Stimulated activated CD8-positive, alpha-beta memory T cell treated with anti-CD3 and anti-CD28 coated beads, Interleukin-15, amount 100 ng/mL, for 24 hours (primary cell): ENCODE results near the gene PRR15.
"Not testable (repeated sequence)": the region's sequence is repeated elsewhere in the genome, so short reads cannot be mapped to it uniquely, and the experiment has no call there.

Experiments
- DNase-seq: peaks from one replicate; pipeline ENCODE4 v3.0.0-alpha.2; 2020; ENCODE audit warnings: low read depth

The PRR15 gene, protein sequence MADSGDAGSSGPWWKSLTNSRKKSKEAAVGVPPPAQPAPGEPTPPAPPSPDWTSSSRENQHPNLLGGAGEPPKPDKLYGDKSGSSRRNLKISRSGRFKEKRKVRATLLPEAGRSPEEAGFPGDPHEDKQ

DNA sequence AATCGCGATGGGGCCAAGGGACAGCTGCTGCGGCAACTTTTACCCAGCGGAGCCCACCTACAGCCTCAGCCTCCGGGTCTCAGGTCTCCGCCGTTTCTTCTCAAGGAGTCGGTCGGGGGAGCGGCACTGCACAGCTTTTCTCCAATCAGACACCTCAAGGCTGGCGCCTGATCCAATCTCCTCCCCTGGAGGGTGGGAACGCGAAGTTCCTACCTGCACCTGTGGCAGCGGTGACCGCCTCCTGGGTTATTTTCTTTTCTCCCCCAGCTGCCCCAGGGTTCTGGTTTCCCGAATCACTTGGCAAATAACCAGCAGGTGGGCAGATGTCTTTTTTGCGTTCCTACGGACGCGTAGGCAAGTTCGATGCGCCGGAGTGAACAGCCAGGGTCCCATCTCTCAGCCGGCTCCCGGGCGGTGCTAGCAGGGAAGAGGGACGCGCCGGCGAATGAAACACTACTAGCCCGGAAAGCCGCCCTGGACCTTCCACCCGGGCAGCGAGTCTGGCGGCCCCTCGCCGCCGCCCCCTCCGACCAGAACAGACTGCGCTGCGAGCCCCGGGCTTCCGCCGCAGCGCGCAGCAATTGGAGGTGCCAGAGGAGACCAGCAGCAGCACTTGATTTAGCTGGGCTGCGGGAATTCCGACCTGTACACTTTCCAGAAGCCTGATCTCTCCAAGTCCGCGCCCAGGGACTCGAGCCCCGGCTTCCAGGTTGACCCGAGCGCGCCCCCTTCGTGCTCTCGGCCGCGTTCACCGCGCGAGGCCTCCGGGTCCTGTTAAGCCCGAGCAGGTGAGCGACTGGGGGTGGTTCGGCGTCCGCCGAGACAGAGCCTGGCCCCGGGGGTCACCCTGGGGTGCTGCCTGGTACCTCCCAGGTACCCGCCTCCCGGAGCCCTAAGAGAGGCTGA, at the start of gene PRR15:
Gene PRR15, plus strand, starts transcription at position 246 of the 906 bp plus-strand sequence. CDS start 2,495 bp downstream, outside the sequence.
- DNase-seq = no peak

DNA sequence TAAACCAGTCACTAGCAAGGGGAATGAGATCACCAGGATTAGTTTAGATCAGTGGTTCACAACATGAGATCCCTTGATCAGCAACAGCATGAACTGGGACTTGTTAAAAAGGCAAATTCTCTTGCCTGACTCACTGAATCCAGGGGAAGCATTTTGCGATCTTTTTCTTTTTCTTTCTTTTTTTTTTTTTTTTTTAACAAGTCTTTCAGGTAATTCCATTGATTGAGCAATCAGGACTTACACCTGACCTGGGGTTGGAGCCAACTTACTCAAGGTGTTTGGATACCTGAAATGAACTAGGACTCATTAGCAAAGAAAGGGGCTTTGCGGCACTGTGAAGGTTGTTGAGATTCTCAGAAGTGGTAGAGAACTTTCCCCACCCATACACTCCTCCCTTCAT, 47.1 kb upstream of the PRR15 start:
- no peak for DNase-seq

DNA sequence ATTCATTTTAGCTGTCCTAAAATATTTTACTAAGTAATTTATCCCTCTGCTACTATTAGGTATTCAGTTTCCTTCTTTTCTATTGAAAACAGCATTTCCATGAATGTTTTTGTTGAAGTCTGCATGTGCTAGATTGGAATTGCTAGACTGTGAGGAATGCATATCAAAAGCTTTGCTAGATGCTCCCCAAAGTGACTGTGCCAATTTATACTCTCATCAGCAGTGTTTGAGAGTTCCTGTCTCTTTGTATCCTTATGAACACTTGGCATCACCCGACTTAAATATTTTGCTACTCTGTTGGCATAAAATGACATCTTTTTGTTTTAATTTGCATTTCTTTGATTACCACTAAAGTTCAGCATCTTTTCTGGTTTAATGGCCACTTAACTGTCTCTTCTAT, 45.0 kb upstream of the PRR15 start:
- no peak for DNase-seq

DNA sequence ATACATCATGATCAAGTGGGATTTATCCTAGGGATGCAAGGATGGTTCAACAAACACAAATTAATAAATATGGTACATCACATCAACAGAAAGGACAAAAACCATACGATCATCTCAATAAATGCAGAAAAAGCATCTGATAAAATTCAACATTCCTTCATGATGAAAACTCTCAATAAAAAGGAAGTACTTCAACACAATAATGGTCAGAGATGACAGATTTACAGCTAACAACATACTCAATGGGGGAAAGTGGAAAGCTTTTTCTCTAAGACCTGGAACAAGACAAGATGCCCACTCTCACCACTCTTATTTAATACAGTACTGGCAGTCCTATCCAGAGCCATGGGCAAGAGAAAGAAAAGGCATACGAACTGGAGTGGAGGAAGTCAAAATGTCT, 39.9 kb upstream of the PRR15 start:
- no peak for DNase-seq

DNA sequence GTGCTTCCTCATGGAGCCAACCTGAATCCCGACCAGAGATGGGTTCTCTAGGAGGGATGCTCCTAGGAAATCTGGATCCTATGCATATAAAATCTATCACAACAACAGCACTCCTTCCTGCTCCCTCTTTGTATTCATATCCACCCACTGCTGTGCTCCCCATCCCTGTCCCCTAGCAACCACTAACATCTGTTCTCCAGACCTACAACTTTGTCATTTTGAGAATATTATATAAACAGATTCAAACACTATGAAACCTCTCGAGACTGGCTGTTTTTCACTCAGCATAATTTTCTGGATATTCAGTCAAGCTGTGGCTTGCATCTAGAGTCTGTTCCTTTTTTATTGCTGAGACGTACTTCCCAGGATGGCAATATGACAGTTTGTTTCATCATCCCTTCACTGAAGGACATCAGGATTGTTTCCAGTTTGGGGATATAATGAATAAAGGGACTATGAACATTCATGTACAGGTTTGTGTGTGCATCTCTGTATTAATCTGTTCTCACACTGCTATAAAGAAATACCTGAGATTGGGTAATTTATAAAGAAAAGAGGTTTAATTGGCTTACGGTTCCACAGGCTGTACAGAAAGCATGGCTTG, 36.0 kb upstream of the PRR15 start:
- DNase-seq = no peak

DNA sequence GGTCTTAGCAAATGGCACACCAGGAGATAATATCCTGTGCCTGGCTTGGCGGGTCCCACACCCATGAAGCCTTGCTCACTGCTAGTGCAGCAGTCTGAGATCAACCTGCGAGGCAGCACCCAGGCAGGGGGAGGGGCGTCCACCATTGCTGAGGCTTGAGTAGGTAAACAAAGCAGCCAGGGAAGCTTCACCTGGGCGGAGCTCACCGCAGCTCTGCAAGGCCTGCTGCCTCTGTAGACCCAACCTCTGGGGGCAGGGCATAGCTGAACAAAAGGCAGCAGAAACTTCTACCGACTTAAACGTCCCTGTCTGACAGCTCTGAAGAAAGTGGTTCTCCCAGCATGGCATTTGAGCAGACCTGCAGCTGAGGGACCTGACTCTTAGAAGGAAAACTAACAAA, 35.1 kb upstream of the PRR15 start:
- not testable (repeated sequence) for DNase-seq

DNA sequence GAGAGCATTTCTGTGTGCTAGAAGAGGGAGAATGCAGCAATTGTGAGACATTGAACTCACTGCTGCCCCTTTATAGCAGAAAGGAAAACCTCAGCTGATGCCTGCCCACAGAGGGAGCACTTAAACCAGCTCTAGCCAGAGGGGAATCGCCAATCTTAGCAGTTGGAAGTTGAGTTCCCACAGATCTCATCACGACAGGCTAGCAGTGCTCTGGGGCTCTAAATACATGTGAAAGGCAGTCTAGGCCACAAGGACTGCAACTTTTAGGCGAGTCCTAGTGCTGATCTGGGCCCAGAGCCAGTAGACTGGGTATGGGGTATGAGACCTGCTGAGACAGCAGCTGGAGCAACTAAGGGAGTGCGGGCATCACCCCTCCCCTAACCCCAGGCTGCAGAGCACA, 25.2 kb upstream of the PRR15 start:
- DNase-seq = no peak

DNA sequence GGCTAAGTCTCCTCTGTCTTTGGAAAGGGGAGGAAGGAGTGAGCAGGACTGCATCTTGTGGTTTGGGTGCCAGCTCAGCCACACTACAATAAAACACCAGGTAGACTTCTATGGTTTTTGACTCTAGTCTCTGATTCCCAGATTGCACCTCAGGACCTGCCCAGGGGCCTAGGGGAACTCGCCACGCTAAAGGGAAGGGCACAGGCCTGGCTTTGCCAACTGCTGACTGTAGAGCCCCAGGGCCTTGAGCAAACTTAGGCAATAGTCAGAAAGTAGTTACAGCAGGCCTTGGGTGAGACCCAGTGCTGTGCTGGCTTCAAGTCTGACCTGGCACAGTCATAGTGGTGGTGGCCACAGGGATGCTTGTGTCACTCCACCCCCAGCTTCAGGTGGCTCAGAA, 24.2 kb upstream of the PRR15 start:
- DNase-seq = no peak

DNA sequence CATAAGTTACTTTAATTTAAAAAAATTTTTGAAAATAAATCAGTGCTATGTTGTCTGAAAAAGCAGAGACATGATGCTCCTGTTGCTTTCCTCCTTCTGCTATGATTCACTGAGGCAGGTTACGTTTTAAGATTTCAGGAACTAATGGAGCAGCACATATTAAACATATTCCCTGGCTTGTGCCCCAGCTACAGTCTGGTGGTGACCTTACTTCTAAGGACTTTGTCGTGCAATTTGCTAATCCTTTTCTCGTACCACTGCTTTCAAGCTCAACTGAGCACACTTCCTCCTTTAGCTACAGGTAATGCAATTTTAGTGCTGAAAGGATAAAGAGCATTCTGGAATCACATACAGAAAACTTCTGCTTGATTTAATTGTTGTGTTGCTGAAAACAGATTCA, 16.2 kb upstream of the PRR15 start:
- DNase-seq = no peak

DNA sequence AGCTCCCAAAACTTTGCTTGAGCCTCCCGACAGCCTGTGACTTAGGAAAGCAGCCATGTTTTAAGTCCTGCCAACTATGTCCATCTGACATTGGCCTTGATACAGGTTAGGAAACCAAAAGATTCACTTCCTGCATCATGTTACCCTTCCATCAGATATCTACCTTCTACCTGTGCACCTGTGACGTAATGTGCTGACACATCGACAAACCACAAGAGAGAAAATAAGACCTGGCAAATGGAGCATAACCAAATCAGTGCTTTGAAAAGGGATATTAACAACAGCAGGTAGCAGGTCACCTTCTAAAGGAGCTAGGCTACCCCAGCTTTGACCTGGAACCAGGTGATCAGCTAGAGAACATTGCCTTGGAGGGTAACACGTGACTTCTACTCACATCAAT, 14.8 kb upstream of the PRR15 start:
- no peak for DNase-seq

DNA sequence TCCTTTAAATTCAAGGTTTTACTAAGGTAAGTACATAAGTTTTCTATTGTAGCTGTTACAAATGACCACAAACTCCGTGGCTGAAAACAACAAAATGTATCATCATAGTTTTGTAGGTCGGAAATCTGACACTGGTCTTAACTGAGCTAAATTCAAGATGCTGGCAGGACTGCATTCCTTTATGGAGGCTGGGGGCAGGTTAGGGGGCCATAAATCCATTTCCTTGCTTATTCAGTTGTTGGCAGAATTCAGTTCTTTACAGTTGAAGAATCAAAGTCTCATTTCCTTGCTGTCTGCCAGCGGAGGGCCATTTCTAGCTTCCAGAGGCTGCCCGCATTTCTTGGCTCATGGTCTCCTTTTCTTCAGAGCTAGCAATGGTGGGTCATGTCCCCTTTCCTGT, 11.2 kb upstream of the PRR15 start:
- no peak for DNase-seq

DNA sequence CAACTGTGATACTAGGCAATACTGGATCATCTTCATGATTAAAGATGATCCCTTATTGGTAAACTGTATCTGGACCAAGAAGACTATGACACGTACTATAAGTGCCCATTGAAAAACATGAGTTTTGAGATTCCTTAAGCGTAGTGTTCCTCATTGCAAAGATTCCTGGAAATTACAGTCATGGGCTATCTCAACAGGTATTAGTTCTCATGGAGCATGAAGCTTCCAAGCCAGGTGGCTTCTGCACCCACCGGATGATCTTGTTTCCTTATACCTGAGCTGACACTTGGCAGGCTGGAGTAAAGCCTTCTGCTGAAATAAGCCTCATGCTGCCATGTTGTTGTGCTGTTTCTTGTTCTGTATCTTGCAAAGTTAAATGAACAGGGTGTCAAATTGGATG, 8.6 kb upstream of the PRR15 start:
- DNase-seq = no peak

DNA sequence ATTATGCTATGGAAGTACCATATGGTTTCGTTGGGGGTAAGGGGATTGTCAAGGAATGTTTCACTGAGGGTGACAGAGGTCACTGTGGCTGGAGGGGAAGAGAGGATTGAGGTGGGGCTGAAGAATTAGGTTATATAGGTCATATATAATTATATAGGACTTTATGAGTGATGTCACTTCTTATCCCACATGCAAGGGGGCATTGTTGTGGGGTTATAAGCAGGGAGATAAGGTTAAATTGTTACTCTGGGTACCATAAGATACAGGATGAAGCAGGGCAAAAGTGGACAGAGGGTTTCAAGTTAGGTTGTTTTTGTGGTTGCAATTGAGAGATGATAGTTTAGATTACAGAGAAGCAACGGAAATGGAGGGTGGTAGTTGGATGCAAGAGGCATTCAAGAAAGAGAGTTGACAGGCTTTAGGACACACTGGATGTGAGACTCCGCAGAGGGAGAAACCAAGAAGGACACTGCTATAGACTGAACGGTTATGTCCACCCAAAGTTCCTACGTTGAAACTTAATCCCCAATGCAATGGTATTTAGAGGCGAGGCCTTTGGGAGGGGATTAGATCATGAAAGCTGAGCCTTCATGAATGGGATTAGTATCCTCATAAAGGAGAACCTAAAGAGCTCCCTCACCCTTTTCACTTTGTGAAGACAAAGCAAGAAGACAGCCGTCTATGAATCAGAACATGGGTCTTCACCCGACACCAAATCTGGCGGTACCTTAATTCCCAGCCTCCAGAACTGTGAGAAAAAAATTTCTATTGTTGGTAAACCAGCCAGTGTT, 7.0 kb upstream of the PRR15 start:
- DNase-seq = no peak

DNA sequence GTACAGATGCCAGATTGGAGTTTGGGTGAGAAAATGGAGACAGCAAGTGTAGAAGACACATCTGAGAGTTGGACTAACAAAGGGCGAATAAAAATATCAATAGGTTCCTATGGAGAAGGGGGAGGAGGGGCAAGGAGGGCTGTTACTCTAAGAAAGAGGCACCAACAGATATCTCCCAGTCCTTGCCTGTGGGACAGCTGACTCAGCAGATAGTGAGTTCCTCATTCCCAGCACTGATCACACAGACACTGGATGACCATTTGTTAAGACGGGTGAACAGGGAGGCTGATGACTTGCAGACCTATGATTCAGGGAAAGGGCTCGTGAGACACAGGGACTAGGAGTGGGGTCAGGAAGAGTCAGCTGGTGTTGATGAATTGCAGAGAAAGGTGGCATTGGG, 5.7 kb upstream of the PRR15 start:
- DNase-seq = no peak

DNA sequence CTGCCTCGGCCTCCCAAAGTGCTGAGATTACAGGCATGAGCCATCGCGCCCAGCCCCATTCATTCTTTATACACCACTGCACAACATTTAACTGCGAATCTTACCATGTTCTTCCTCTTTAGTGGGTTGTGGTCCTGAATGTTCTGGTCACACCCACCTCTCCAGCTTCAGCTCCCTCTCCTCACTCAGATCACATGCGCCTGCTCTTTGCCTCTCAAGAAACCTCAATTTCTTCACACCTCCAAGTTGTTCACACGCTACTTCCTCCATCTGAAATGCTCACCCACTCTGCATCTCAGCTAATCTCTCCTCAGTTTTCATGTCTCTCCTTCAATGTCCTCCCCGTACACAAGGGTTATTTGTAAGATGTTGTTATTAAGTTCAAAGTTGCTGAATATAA, 2.4 kb upstream of the PRR15 start:
- no peak for DNase-seq

DNA sequence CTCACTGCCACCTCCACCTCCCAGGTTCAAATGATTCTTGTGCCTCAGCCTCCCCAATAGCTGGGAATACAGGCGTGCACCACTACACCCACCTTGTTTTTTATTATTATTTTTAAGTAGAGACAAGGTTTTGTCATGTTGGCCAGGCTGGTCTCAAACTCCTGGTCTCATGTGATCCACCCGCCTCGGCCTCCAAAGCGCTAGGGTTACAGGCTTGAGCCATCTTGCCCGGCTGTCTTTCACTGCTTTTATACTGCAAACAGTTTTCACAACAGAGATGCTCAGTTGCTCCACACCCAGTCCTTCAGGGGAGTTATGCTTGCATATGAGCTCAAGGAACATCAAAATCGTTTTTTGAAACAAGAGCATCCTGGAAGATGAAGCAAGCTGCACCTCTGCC, 1.3 kb upstream of the PRR15 start:
- DNase-seq = no peak

DNA sequence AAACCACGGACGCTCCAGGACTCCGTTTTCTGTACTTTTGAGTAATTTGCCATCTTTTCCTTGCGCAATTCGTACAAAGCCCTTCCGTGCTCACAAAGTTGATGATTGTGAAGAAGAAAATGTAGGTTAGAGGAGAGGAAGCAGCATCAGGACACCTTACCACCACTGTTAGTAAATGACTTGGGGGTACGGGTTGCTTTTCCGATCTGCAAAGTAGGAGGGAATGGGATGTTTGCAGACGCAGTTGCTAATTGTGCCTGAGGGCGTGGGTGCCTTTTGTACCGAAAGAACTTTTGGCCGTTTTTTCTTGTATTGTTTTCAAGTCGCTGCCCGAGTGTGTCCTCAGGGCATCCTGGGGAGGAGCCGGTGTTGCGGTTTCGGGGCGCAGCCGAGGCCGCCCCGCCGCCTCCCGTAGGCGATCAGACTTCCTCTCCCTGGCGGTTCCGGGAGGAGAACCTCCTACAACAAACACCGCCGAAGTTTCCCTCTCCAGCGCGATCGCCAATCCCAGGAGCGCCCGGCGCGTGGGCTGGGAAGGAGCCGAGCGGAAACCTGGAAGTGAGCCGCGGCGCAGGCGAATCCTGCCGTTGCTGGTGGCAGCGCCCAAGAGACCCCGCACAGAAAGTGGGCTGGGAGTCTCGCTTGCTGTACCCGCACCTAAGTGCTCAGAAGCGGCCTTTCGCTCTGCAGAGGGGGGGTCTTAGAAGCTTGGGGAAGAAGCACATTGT, 1.0 kb downstream of the PRR15 start:
- no peak for DNase-seq

DNA sequence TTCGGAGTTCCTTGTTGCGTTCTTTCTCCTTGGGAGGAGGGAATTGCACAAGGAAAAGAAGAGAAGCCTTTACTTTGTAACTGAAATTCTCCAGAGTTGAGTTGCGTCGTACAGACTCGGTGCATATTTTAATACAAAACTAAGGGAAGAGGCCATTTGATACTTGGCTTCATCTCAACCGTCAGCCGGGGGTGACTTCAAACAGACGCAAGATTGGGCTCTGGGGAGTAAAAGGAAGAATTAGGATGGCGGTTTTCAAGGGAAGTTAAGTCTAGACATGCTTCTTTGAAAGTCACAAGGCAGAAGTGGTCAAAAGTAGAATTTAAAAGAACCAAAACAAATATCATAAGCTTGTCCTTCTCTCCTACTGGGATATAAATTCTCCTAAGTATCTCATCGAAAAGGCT, 1.6 kb downstream of the PRR15 start:
- no peak for DNase-seq

DNA sequence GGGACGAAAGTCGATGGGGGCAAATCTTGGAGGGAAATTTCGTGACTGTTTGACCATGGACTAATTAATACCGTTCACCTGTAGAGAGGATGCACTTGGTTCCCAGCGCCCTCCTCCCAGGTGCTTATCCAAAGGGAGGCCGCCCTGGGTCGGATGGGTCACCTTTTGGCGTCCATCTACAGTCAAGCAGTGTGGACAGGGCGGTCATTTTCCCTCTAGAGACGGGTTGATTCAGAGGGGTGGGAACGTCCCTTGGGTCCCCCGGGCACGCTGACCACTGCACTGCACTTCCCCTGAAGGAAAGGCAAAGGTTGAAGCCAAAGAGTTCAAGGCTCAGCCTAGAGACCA, 2.0 kb downstream of the PRR15 start:
- no peak for DNase-seq

DNA sequence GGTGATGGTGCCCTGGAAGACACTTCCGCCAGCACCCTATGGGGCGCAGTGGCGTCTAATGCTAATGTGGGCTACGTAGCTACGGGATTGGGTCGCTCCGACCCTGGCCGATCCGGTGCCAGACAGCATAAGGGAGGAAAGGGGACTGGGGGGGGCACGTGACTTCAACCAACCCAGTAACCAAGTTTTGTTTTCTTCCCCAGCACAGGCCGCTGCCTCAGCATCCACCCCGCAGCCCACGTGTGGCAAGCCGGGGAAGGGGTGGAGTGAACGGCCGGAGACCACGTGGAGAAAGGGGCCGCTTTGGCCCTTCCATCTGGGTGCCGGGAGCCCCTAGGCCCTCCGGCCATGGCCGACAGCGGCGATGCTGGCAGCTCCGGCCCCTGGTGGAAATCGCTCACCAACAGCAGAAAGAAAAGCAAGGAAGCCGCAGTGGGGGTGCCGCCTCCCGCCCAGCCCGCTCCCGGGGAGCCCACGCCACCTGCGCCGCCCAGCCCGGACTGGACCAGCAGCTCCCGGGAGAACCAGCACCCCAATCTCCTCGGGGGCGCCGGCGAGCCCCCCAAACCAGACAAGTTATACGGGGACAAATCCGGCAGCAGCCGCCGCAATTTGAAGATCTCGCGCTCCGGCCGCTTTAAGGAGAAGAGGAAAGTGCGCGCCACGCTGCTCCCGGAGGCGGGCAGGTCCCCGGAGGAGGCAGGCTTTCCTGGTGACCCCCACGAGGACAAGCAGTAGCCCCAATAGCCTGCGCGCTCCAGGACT, 2.5 kb downstream of the PRR15 start:
- DNase-seq = no peak

DNA sequence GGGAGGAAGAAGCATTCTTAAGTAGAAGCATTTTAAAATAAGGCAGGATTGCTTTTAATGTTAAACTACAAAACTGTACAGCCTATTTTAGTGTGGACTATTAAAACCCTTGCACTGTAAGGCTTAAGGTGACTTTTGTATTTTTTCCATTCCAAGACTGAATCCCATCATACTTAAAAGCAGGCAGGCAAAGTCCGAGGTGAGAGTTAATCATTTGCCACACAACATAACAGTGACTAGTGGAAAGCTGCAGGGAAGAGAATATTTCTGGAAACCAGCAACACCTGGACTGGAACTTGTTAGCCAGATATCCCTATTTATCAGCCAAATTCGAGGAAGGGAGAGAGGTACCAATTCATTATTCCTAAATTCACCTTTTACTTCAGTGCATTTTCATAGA, 3.5 kb downstream of the PRR15 start:
- DNase-seq = no peak
